Testis (tissue), 3 donors: ENCODE results near the gene ETFA. TPM values are rescaled to one million over a fixed set of nuclear protein-coding genes. Genes with fewer than 3 reads are reported as not detected.

Source experiments
- DNase-seq: peaks from one replicate; pipeline ENCODE4 v3.0.0-alpha.2; 2019
- H3K27ac ChIP-seq, 2 donors: fragments of 200-600 bp; sonication (generic); one replicate each; pipeline ENCODE4 v1.5.1; 2019
- H3K27me3 ChIP-seq: fragments of 200-600 bp; sonication (generic); one replicate; pipeline ENCODE4 v1.5.1; 2019
- H3K36me3 ChIP-seq: fragments of 200-600 bp; sonication (generic); one replicate; pipeline ENCODE4 v1.5.1; 2017; ENCODE audit warnings: low read depth; ENCODE audit errors: missing control alignments
- H3K4me1 ChIP-seq: fragments of 200-600 bp; sonication (generic); one replicate; pipeline ENCODE4 v1.5.1; 2019
- H3K4me3 ChIP-seq, 2 donors: fragments of 200-600 bp; sonication (generic); one replicate each; pipeline ENCODE4 v1.5.1; 2017 to 2019
- H3K9me3 ChIP-seq: fragments of 200-600 bp; sonication (generic); one replicate; pipeline ENCODE4 v1.5.1; 2017
- CTCF ChIP-seq, 3 experiments: fragments of 450-650 bp in 2 of 3; fragments of 200-600 bp in 1 of 3; sonication (generic) in 1 of 3; IDR thresholded peaks; one replicate each; pipeline ENCODE4 v1.5.1; 2016 to 2019; ENCODE audit warnings: antibody characterized with exemption in 3 of 3, mild to moderate bottlenecking in 2 of 3, moderate library complexity in 1 of 3
- POLR2A ChIP-seq: fragments of 450-650 bp; IDR thresholded peaks from one replicate; pipeline ENCODE4 v1.6.1; 2017; ENCODE audit warnings: antibody characterized with exemption, mild to moderate bottlenecking, moderate library complexity
- WGBS, 2 donors: methylation state at CpG; one replicate each; pipeline ENCODE4 v1.1.5; 2018; 5-methylcytosine and 5-hydroxymethylcytosine counted together
- intact Hi-C: fragments of 100-400 bp; cut with DNase I; formaldehyde crosslinking; loops from one replicate; pipeline ENCODE4 v1.15.1; 2023; ENCODE audit warnings: low total_unique reads
- polyA plus RNA-seq: library from polyadenylated mRNA; stranded (reverse); fragments of 350-450 nt; fragmentation: Illumina TruSeq; extraction: RNeasy Lipid Tissue Mini Kit (QIAGEN cat#74804); gene quantifications from one replicate; pipeline ENCODE4 v1.2.3, GENCODE V29; 2014; ENCODE audit warnings: low read depth, low replicate concordance; ENCODE audit not compliant: insufficient read depth
- total RNA-seq, 2 donors: library from RNA; depleted of rRNA; stranded (reverse); fragments of >200 nt; gene quantifications; one replicate each; pipeline ENCODE4 v1.2.3, GENCODE V29; 2016

Gene ETFA
- total and polyA plus RNA-seq, 3 donors from 2014 or later: 58.3 to 72.7 (median 72.1) TPM

- 85 to 89% methylated on average over 3 of the region's 3 CpGs for WGBS, 2 donors
- intact Hi-C loops: no loop called here
- no peaks in the 10 kb centered on the region for H3K4me1 ChIP-seq
Measured at GRCh38 chr15:76235186-76235826, 76.0 kb downstream of the ETFA start.

GRCh38 chr15:76234337-76234889 lies 76.9 kb downstream of the ETFA start:
- DNase-seq: no peak
- TF ChIP-seq POLR2A: no peak
- no peak for TF ChIP-seq CTCF (IDR thresholded peaks at IDR 0.05)
- Histone ChIP-seq H3K27ac (no peak overlapping the region), H3K27me3 (no peaks in the 10 kb centered on the region), H3K4me3 (no peak overlapping the region), H3K9me3 (no peaks in the 10 kb centered on the region), H3K4me1 (no peaks in the 10 kb centered on the region), H3K36me3 (no peaks in the 10 kb centered on the region)
- intact Hi-C loops: no loop called here
- 73 to 83% methylated on average over 4 of the region's 4 CpGs for WGBS, 2 donors

More at GRCh38 chr15:76235186-76235826, 76.0 kb downstream of the ETFA start:
- no peak overlapping the region for H3K4me3 ChIP-seq
- H3K27me3 ChIP-seq: no peaks in the 10 kb centered on the region
- TF ChIP-seq POLR2A (no peak), CTCF (IDR thresholded peaks at IDR 0.05) (peak in 1 of 3 experiments; percentile 28)
- no peak overlapping the region for H3K27ac ChIP-seq
- DNase-seq: no peak
- no peaks in the 10 kb centered on the region for H3K36me3 ChIP-seq
- no peaks in the 10 kb centered on the region for H3K9me3 ChIP-seq

- H3K4me3 ChIP-seq: no peak overlapping the region
- intact Hi-C loops: no loop called here
- H3K27me3 ChIP-seq: no peaks in the 10 kb centered on the region
- no peaks in the 10 kb centered on the region for H3K4me1 ChIP-seq
- H3K9me3 ChIP-seq: no peaks in the 10 kb centered on the region
- no peaks in the 10 kb centered on the region for H3K36me3 ChIP-seq
- DNase-seq: no peak
- WGBS, 2 donors: 100% methylated on average over 1 of the region's 1 CpG
- no peak for TF ChIP-seq CTCF (IDR thresholded peaks at IDR 0.05)
- no peak for TF ChIP-seq POLR2A
- no peak overlapping the region for H3K27ac ChIP-seq
Measured at GRCh38 chr15:76233921-76234320, 77.3 kb downstream of the ETFA start.

- Histone ChIP-seq H3K9me3 (no peaks in the 10 kb centered on the region), H3K4me3 (no peak overlapping the region), H3K36me3 (no peaks in the 10 kb centered on the region), H3K4me1 (no peaks in the 10 kb centered on the region), H3K27ac (no peak overlapping the region), H3K27me3 (no peaks in the 10 kb centered on the region)
- intact Hi-C loops: no loop called here
- no peak for TF ChIP-seq CTCF (IDR thresholded peaks at IDR 0.05)
- TF ChIP-seq POLR2A: no peak
- 55 to 70% methylated on average over 1 of the region's 1 CpG for WGBS, 2 donors
- no peak for DNase-seq
Measured at GRCh38 chr15:76229266-76229665, 82.0 kb downstream of the ETFA start.

DNA sequence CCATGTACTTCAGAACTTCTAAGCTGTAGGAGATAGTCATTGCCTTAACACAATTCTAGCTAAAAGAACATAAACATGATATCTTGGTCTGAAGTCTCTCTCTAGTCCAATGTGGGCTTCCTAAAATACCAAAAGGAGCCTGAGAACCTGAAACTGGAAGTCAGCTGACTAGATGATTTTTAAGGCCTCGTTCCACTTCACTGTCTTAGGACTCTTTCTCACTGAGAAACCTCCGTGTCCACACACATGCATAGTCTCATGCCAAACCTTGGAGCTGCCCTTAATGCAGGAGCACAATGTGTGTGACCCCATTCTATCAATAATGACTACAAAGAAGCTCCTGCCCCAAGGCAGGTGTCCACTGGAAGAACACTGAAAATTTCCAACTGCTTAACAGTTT lies 87.7 kb downstream of the ETFA start:
- TF ChIP-seq CTCF (IDR thresholded peaks at IDR 0.05): no peak
- TF ChIP-seq POLR2A: no peak
- intact Hi-C loops: no loop called here
- no peaks in the 10 kb centered on the region for H3K9me3 ChIP-seq
- H3K27ac ChIP-seq: no peak overlapping the region
- H3K27me3 ChIP-seq: no peaks in the 10 kb centered on the region
- H3K36me3 ChIP-seq: no peaks in the 10 kb centered on the region
- no peak for DNase-seq
- no peaks in the 10 kb centered on the region for H3K4me1 ChIP-seq
- WGBS, 2 donors: 85 to 98% methylated on average over 2 of the region's 2 CpGs
- no peak overlapping the region for H3K4me3 ChIP-seq
